Neural progenitor cell (in vitro differentiated cells): Measurements from ENCODE around the gene ST3GAL6.

Experiments
- EZH2 ChIP-seq: fragments of 200-600 bp; sonication (generic); IDR thresholded peaks from 2 replicates; pipeline ENCODE4 v1.6.1; 2017; ENCODE audit warnings: antibody characterized with exemption, mild to moderate bottlenecking, moderate library complexity
- EZH2phosphoT487 ChIP-seq: fragments of 200-600 bp; sonication (generic); IDR thresholded peaks from 2 replicates; pipeline ENCODE4 v1.6.1; 2017; ENCODE audit warnings: antibody characterized with exemption
- TF ChIP-seq, protein P1 (sequence below): fragments of 200-600 bp; sonication (generic); IDR thresholded peaks from 2 replicates; pipeline ENCODE4 v1.5.1; 2017; ENCODE audit warnings: antibody characterized with exemption, mild to moderate bottlenecking

DNA sequence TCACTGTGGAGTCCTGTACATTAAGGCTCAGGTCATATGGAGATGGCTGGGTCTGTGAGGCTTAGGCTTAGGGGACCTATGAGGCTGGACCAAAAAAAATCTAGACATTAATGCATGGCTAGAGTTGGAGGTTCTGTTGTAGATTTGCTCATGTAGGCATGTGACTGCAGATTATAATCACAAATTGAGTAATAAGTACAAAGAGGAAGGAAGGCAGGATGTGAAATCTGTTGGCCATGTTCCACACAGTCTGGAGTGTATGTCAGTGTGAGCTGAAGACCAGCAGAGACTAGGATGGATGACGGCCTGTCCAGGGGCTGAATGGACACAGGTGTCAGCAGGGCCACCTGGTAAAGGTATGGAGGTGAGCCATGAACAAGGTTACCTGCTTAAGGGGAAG, at the start of gene ST3GAL6:
- TF ChIP-seq, protein P1, sequence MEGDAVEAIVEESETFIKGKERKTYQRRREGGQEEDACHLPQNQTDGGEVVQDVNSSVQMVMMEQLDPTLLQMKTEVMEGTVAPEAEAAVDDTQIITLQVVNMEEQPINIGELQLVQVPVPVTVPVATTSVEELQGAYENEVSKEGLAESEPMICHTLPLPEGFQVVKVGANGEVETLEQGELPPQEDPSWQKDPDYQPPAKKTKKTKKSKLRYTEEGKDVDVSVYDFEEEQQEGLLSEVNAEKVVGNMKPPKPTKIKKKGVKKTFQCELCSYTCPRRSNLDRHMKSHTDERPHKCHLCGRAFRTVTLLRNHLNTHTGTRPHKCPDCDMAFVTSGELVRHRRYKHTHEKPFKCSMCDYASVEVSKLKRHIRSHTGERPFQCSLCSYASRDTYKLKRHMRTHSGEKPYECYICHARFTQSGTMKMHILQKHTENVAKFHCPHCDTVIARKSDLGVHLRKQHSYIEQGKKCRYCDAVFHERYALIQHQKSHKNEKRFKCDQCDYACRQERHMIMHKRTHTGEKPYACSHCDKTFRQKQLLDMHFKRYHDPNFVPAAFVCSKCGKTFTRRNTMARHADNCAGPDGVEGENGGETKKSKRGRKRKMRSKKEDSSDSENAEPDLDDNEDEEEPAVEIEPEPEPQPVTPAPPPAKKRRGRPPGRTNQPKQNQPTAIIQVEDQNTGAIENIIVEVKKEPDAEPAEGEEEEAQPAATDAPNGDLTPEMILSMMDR: no peak
- TF ChIP-seq EZH2 (no peak), EZH2phosphoT487 (no peak)
